Fibroblast of skin of left biceps (primary cell): ENCODE data around the gene TMEM79.

ENCODE experiments used
- DNase-seq, 2 experiments: peaks; one replicate each; pipeline ENCODE4 v3.0.0-alpha.2; 2013; ENCODE audit warnings: low read depth in 2 of 2

Gene TMEM79

GRCh38 chr1:156262461-156263287 is 21.5 kb upstream of the TMEM79 start:
- DNase-seq = peak; percentile 21 to 35

GRCh38 chr1:156263288-156263655 is 20.9 kb upstream of the TMEM79 start:
- DNase-seq = no peak

- DNase-seq = no peak
These were observed 18.1 kb upstream of the TMEM79 start for GRCh38 chr1:156266051-156266450.

GRCh38 chr1:156268336-156268735 is 15.8 kb upstream of the TMEM79 start:
- DNase-seq = no peak

GRCh38 chr1:156270314-156270713 is 13.8 kb upstream of the TMEM79 start:
- DNase-seq = no peak

GRCh38 chr1:156276532-156276931 is 7.6 kb upstream of the TMEM79 start:
- DNase-seq = no peak

- no peak for DNase-seq
These were observed 7.2 kb upstream of the TMEM79 start for GRCh38 chr1:156276966-156277381.

- DNase-seq = no peak
These were observed 4.3 kb upstream of the TMEM79 start for GRCh38 chr1:156279837-156280236.

- DNase-seq = no peak
These were observed 2.8 kb upstream of the TMEM79 start for GRCh38 chr1:156281281-156281680.

GRCh38 chr1:156281693-156282478 is 2.2 kb upstream of the TMEM79 start:
- DNase-seq = no peak

GRCh38 chr1:156282479-156283222 is 1.5 kb upstream of the TMEM79 start, which contains the start of gene SMG5:
Gene SMG5 (minus strand): TSS chr1:156282825. CDS start chr1:156282680, 145 bp downstream.
- DNase-seq = peak; percentile 97

- no peak for DNase-seq
These were observed 604 bp upstream of the TMEM79 start for GRCh38 chr1:156283521-156283920.

GRCh38 chr1:156284757-156285156 is 632 bp downstream of the TMEM79 start:
- DNase-seq = no peak

- no peak for DNase-seq
These were observed 1.3 kb downstream of the TMEM79 start for GRCh38 chr1:156285437-156285836.

GRCh38 chr1:156286061-156286460 is 1.9 kb downstream of the TMEM79 start:
- no peak for DNase-seq

GRCh38 chr1:156289857-156290256 is 5.7 kb downstream of the TMEM79 start:
- DNase-seq = no peak

- DNase-seq = peak; percentile 23 to 25
These were observed 7.3 kb downstream of the TMEM79 start for GRCh38 chr1:156291226-156292061.

- no peak for DNase-seq
These were observed 8.9 kb downstream of the TMEM79 start for GRCh38 chr1:156293098-156293434.

GRCh38 chr1:156293895-156294294 is 9.8 kb downstream of the TMEM79 start:
- no peak for DNase-seq

GRCh38 chr1:156295391-156295947 is 11.3 kb downstream of the TMEM79 start, which contains the start of gene GLMP:
Gene GLMP (minus strand): TSS chr1:156295679. CDS start chr1:156295645, 34 bp downstream.
- DNase-seq = peak; percentile 16 to 20

- DNase-seq = no peak
These were observed 14.8 kb downstream of the TMEM79 start, which contains the start of gene VHLL for GRCh38 chr1:156298852-156299357. Gene VHLL (minus strand): TSS chr1:156299307. CDS start chr1:156299189, 118 bp downstream.
